DOHH2 (cell line): ENCODE measurements around the gene USF3.

Experiments used
- H3F3A ChIP-seq: fragments of 200-600 bp; sonication (generic), shearing (Covaris generic); 2 replicates; pipeline ENCODE4 v1.6.0; 2016; ENCODE audit warnings: antibody characterized with exemption, mild to moderate bottlenecking; ENCODE audit not compliant: control insufficient read depth, insufficient read depth
- H3K27ac ChIP-seq: fragments of 200-600 bp; sonication (generic); 2 replicates; pipeline ENCODE4 v1.5.1; 2014; ENCODE audit warnings: low read depth, mild to moderate bottlenecking, low read length, moderate library complexity
- H3K27me3 ChIP-seq: fragments of 200-600 bp; sonication (generic); 2 replicates; pipeline ENCODE4 v1.6.1; 2014; ENCODE audit warnings: mild to moderate bottlenecking, low read length, mixed read lengths; ENCODE audit not compliant: control insufficient read depth
- H3K36me3 ChIP-seq: fragments of 200-600 bp; sonication (generic); 2 replicates; pipeline ENCODE4 v1.6.1; 2014; ENCODE audit warnings: mild to moderate bottlenecking, low read length, moderate library complexity, mixed read lengths; ENCODE audit not compliant: control insufficient read depth
- H3K4me1 ChIP-seq: fragments of 200-600 bp; sonication (generic); 2 replicates; pipeline ENCODE4 v1.6.1; 2014; ENCODE audit warnings: mild to moderate bottlenecking, low read length, mixed read lengths; ENCODE audit not compliant: control insufficient read depth
- H3K4me2 ChIP-seq: fragments of 200-600 bp; sonication (generic); 2 replicates; pipeline ENCODE4 v1.6.0; 2014; ENCODE audit warnings: mild to moderate bottlenecking, low read length, moderate library complexity
- H3K4me3 ChIP-seq: fragments of 200-600 bp; sonication (generic); 2 replicates; pipeline ENCODE4 v1.5.1; 2014; ENCODE audit warnings: mild to moderate bottlenecking, low read length, mixed read lengths
- H3K79me2 ChIP-seq: fragments of 200-600 bp; sonication (generic); 2 replicates; pipeline ENCODE4 v1.6.1; 2014; ENCODE audit warnings: mild to moderate bottlenecking, low read length, mixed read lengths; ENCODE audit not compliant: control insufficient read depth
- H3K9me2 ChIP-seq: fragments of 200-600 bp; sonication (generic); replicated peaks from 2 replicates; pipeline ENCODE4 v1.6.1; 2014; ENCODE audit warnings: mild to moderate bottlenecking, low read length, mixed read lengths; ENCODE audit not compliant: control insufficient read depth
- H3K9me3 ChIP-seq: fragments of 200-600 bp; sonication (generic); 2 replicates; pipeline ENCODE4 v1.6.1; 2014; ENCODE audit warnings: antibody characterized with exemption, low read length, mixed read lengths; ENCODE audit not compliant: control insufficient read depth, insufficient read depth
- H4K20me1 ChIP-seq: fragments of 200-600 bp; sonication (generic); 2 replicates; pipeline ENCODE4 v1.6.0; 2014; ENCODE audit warnings: low read depth, mild to moderate bottlenecking, antibody characterized with exemption, low read length, moderate library complexity; ENCODE audit not compliant: control insufficient read depth, insufficient read depth
- CTCF ChIP-seq: fragments of 200-600 bp; sonication (generic); IDR thresholded peaks from one replicate; pipeline ENCODE4 v1.5.1; 2014; ENCODE audit warnings: antibody characterized with exemption, mild to moderate bottlenecking, low read depth, low read length; ENCODE audit not compliant: poor library complexity, severe bottlenecking
- EZH2phosphoT487 ChIP-seq: fragments of 200-600 bp; sonication (generic); IDR thresholded peaks from 2 replicates; pipeline ENCODE4 v1.6.1; 2017; ENCODE audit warnings: borderline replicate concordance, mild to moderate bottlenecking, antibody characterized with exemption, low read length, moderate library complexity, mixed read lengths

USF3 gene

GRCh38 chr3:113649174-113649845 lies 47.1 kb downstream of the USF3 start:
- no peaks in the 10 kb centered on the region for H3K36me3 ChIP-seq
- no peak overlapping the region for H3K27ac ChIP-seq
- TF ChIP-seq CTCF = no peak
- no peak for TF ChIP-seq EZH2phosphoT487
- H3K9me2 ChIP-seq = no peaks in the 10 kb centered on the region
- no peaks in the 10 kb centered on the region for H3F3A ChIP-seq
- no peak overlapping the region for H3K4me3 ChIP-seq
- no peaks in the 10 kb centered on the region for H3K4me1 ChIP-seq
- H3K4me2 ChIP-seq = no peak overlapping the region
- H3K79me2 ChIP-seq = no peaks in the 10 kb centered on the region
- peaks cover 9% of the 10 kb centered on the region; the same call in 1 of the 2 replicates for H3K9me3 ChIP-seq
- H3K27me3 ChIP-seq = no peaks in the 10 kb centered on the region
- H4K20me1 ChIP-seq = no peaks in the 10 kb centered on the region

GRCh38 chr3:113648524-113648923 lies 47.9 kb downstream of the USF3 start:
- no peaks in the 10 kb centered on the region for H3K79me2 ChIP-seq
- H3K4me1 ChIP-seq = no peaks in the 10 kb centered on the region
- no peaks in the 10 kb centered on the region for H4K20me1 ChIP-seq
- H3F3A ChIP-seq = no peaks in the 10 kb centered on the region
- no peak overlapping the region for H3K4me3 ChIP-seq
- no peak overlapping the region for H3K4me2 ChIP-seq
- no peaks in the 10 kb centered on the region for H3K9me2 ChIP-seq
- H3K9me3 ChIP-seq = peaks cover 12% of the 10 kb centered on the region; the same call in 1 of the 2 replicates
- H3K27ac ChIP-seq = no peak overlapping the region
- TF ChIP-seq CTCF (no peak), EZH2phosphoT487 (no peak)
- H3K27me3 ChIP-seq = no peaks in the 10 kb centered on the region
- H3K36me3 ChIP-seq = no peaks in the 10 kb centered on the region

DNA sequence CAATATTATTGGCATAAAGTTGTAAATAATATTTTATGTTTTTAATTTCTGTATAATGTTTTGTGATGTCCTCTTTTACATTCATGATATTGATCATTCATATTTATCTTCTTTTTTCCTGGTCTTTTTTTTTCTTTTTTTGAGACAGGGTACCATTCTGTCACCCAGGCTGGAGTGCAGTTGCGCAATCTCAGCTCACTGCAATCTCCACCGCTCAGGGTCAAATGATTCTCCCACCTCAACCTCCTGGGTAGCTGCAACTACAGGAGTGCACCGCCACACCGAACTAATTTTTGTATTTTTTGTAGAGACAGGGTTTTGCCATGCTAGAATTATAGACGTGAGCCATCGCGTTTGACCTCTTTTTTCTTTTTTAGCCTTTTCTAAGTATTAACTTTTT lies 52.9 kb downstream of the USF3 start:
- TF ChIP-seq CTCF (no peak), EZH2phosphoT487 (no peak)
- no peaks in the 10 kb centered on the region for H3K36me3 ChIP-seq
- H3K4me3 ChIP-seq = no peak overlapping the region
- no peaks in the 10 kb centered on the region for H3K27me3 ChIP-seq
- no peaks in the 10 kb centered on the region for H3K79me2 ChIP-seq
- peaks cover 12% of the 10 kb centered on the region; the same call in 1 of the 2 replicates for H3K9me3 ChIP-seq
- no peaks in the 10 kb centered on the region for H3F3A ChIP-seq
- no peaks in the 10 kb centered on the region for H3K9me2 ChIP-seq
- H3K4me2 ChIP-seq = no peak overlapping the region
- no peaks in the 10 kb centered on the region for H3K4me1 ChIP-seq
- H3K27ac ChIP-seq = no peak overlapping the region
- H4K20me1 ChIP-seq = no peaks in the 10 kb centered on the region
